DND-41 (cell line): ENCODE data around the gene NKD2.

ENCODE experiments used
- ATAC-seq: fragments of 200-7000 bp; cut with Tn5 transposase; 3 replicates; pipeline ENCODE4 v1.9.1; 2021; ENCODE audit warnings: low read depth; ENCODE audit not compliant: insufficient read depth
- DNase-seq: peaks from one replicate; pipeline ENCODE4 v3.0.0-alpha.2; 2020
- H2AFZ ChIP-seq: 2 replicates; pipeline ENCODE4 v1.6.0; 2012; ENCODE audit warnings: low read depth, low read length
- H3K27ac ChIP-seq: 2 replicates; pipeline ENCODE4 v1.5.1; 2012; ENCODE audit warnings: low read length, inconsistent platforms
- H3K27me3 ChIP-seq: fragments of 200-600 bp; sonication (generic); 2 replicates; pipeline ENCODE4 v1.6.0; 2012; ENCODE audit warnings: low read length, mild to moderate bottlenecking, inconsistent platforms; ENCODE audit not compliant: insufficient read depth, poor library complexity
- H3K36me3 ChIP-seq: 2 replicates; pipeline ENCODE4 v1.5.1; 2012; ENCODE audit warnings: low read length, inconsistent platforms; ENCODE audit not compliant: insufficient read depth
- H3K4me1 ChIP-seq: 2 replicates; pipeline ENCODE4 v1.5.1; 2012; ENCODE audit warnings: mild to moderate bottlenecking, low read length; ENCODE audit not compliant: insufficient read depth
- H3K4me2 ChIP-seq: 2 replicates; pipeline ENCODE4 v1.6.0; 2012; ENCODE audit warnings: mild to moderate bottlenecking, moderate library complexity, low read length, inconsistent platforms; ENCODE audit not compliant: insufficient read depth
- H3K4me3 ChIP-seq, 2 experiments: fragments of 200-600 bp in 1 of 2; shearing (Covaris generic) in 1 of 2; 2 replicates each; pipeline ENCODE4 v1.5.1; 2012 to 2016; ENCODE audit warnings: inconsistent platforms in 2 of 2, low read length in 2 of 2, mild to moderate bottlenecking in 2 of 2, low read depth in 1 of 2, moderate library complexity in 1 of 2
- H3K79me2 ChIP-seq: 2 replicates; pipeline ENCODE4 v1.6.0; 2012; ENCODE audit warnings: low read length, inconsistent platforms; ENCODE audit not compliant: insufficient read depth
- H3K9ac ChIP-seq: 2 replicates; pipeline ENCODE4 v1.6.0; 2012; ENCODE audit warnings: low read depth, mild to moderate bottlenecking, inconsistent platforms, low read length, moderate library complexity
- H3K9me3 ChIP-seq: 2 replicates; pipeline ENCODE4 v1.5.1; 2012; ENCODE audit warnings: low read length, moderate library complexity, mild to moderate bottlenecking, inconsistent platforms; ENCODE audit not compliant: insufficient read depth, severe bottlenecking
- H4K20me1 ChIP-seq: 2 replicates; pipeline ENCODE4 v1.6.0; 2012; ENCODE audit warnings: low read length; ENCODE audit not compliant: insufficient read depth
- EZH2 ChIP-seq: IDR thresholded peaks from 3 replicates; pipeline ENCODE4 v1.6.1; 2012; ENCODE audit warnings: borderline replicate concordance, low read depth, mild to moderate bottlenecking, moderate library complexity, low read length, inconsistent platforms; ENCODE audit not compliant: severe bottlenecking
- TF ChIP-seq, protein P1 (sequence below): IDR thresholded peaks from 2 replicates; pipeline ENCODE4 v1.5.1; 2012; ENCODE audit warnings: borderline replicate concordance, low read length, moderate library complexity, mild to moderate bottlenecking; ENCODE audit not compliant: poor library complexity, severe bottlenecking; ENCODE audit errors: extremely low read depth

Gene NKD2

GRCh38 chr5:1041225-1042143, 32.9 kb downstream of the NKD2 start:
- DNase-seq (no peak), ATAC-seq (no peak)

DNA sequence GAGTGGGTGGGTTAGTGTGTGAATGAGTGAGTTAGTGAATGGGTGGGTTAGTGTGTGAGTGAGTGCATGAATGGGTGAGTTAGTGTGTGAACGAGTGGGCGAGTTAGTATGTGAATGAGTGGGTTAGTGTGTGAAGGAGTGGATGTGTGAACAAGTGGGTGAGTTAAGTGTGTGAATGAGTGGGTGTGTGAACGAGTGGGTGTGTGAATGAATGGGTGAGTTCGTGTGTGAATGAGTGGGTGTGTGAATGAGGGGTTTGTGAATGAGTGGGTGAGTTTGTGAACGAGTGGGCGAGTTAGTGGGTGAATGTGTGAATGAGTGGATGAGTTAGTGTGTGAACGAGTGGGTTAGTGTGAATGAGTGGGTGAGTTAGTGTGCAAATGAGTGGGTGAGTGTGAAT, 34.0 kb downstream of the NKD2 start:
- Histone ChIP-seq H4K20me1 (no peaks in the 10 kb centered on the region), H3K27ac (no peak overlapping the region), H3K27me3 (no peaks in the 10 kb centered on the region), H3K4me2 (no peak overlapping the region), H3K36me3 (peaks cover 26% of the 10 kb centered on the region), H3K79me2 (no peaks in the 10 kb centered on the region), H3K9ac (no peak overlapping the region), H3K4me1 (no peaks in the 10 kb centered on the region), H2AFZ (no peak overlapping the region), H3K4me3 (no peak overlapping the region), H3K9me3 (peaks cover 14% of the 10 kb centered on the region)
- DNase-seq (no peak), ATAC-seq (no peak)
- no peak for TF ChIP-seq EZH2
- TF ChIP-seq, protein P1, sequence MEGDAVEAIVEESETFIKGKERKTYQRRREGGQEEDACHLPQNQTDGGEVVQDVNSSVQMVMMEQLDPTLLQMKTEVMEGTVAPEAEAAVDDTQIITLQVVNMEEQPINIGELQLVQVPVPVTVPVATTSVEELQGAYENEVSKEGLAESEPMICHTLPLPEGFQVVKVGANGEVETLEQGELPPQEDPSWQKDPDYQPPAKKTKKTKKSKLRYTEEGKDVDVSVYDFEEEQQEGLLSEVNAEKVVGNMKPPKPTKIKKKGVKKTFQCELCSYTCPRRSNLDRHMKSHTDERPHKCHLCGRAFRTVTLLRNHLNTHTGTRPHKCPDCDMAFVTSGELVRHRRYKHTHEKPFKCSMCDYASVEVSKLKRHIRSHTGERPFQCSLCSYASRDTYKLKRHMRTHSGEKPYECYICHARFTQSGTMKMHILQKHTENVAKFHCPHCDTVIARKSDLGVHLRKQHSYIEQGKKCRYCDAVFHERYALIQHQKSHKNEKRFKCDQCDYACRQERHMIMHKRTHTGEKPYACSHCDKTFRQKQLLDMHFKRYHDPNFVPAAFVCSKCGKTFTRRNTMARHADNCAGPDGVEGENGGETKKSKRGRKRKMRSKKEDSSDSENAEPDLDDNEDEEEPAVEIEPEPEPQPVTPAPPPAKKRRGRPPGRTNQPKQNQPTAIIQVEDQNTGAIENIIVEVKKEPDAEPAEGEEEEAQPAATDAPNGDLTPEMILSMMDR, result no peak

More at GRCh38 chr5:1041225-1042143, 32.9 kb downstream of the NKD2 start:
- H3K27ac ChIP-seq, result no peak overlapping the region
- H3K9ac ChIP-seq, result no peak overlapping the region
- H3K4me2 ChIP-seq, result no peak overlapping the region
- peaks cover 14% of the 10 kb centered on the region for H3K9me3 ChIP-seq
- peaks cover 38% of the 10 kb centered on the region for H3K36me3 ChIP-seq
- no peak overlapping the region for H2AFZ ChIP-seq
- no peak overlapping the region for H3K4me3 ChIP-seq
- TF ChIP-seq EZH2, result no peak
- TF ChIP-seq, protein P1, result no peak
- no peaks in the 10 kb centered on the region for H3K4me1 ChIP-seq
- H4K20me1 ChIP-seq, result no peaks in the 10 kb centered on the region
- H3K79me2 ChIP-seq, result no peaks in the 10 kb centered on the region
- no peaks in the 10 kb centered on the region for H3K27me3 ChIP-seq

DNA sequence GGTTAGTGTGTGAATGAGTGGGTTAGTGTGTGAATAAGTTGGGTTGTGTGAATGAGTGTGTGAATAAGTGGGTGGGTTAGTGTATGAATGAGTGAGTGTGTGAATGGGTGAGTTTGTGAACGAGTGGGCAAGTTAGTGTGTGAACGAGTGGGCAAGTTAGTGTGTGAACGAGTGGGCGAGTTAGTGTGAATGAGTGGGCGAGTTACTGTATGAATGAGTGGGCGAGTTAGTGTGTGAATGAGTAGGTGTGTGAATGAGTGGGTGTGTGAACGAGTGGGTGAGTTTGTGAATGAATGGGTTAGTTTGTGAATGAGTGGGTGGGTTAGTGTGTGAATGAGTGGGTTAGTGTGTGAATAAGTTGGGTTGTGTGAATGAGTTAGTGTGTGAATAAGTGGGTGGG, 34.7 kb downstream of the NKD2 start:
- Histone ChIP-seq H3K9me3 (peaks cover 14% of the 10 kb centered on the region), H4K20me1 (no peaks in the 10 kb centered on the region), H3K9ac (no peak overlapping the region), H3K36me3 (peaks cover 19% of the 10 kb centered on the region), H3K4me3 (no peak overlapping the region), H3K4me2 (no peak overlapping the region), H3K4me1 (no peaks in the 10 kb centered on the region), H3K27ac (no peak overlapping the region), H3K79me2 (no peaks in the 10 kb centered on the region), H2AFZ (no peak overlapping the region), H3K27me3 (no peaks in the 10 kb centered on the region)
- TF ChIP-seq EZH2, result no peak
- TF ChIP-seq, protein P1, result no peak
- no peak for DNase-seq
- no peak for ATAC-seq

DNA sequence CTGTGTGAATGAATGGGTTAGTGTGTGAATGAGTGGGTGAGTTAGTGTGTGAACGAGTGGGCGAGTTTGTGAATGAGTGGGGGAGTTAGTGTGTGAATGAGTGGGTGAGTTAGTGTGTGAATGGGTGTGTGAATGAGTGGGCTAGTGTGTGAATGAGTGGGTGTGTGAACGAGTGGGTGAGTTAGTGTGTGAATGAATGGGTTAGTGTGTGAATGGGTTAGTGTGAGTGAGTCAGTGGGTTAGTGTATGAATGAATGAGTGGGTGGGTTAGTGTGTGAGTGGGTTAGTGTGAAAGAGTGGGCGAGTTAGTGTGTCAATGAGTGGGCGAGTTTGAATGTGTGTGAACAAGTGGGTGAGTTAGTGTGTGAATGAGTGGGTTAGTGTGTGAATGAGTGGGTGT, 35.5 kb downstream of the NKD2 start:
- TF ChIP-seq, protein P1, result no peak
- TF ChIP-seq EZH2, result no peak
- Histone ChIP-seq H3K9ac (no peak overlapping the region), H4K20me1 (no peaks in the 10 kb centered on the region), H3K27ac (no peak overlapping the region), H3K79me2 (no peaks in the 10 kb centered on the region), H3K4me1 (no peaks in the 10 kb centered on the region), H3K4me2 (no peak overlapping the region), H3K4me3 (no peak overlapping the region), H3K27me3 (no peaks in the 10 kb centered on the region), H2AFZ (no peak overlapping the region), H3K36me3 (peaks cover 11% of the 10 kb centered on the region), H3K9me3 (peaks cover 11% of the 10 kb centered on the region)
- ATAC-seq (no peak), DNase-seq (no peak)
